ENCODE results near the gene RAB11FIP3. TPM values are rescaled to one million over a fixed set of nuclear protein-coding genes. Genes with fewer than 3 reads are reported as not detected.

The RAB11FIP3 gene
- total and polyA plus RNA-seq, 2 of the 13 experiments (the other 11 are each of a cell fraction or from before 2014, with no cell fraction given), result 34.3 to 57.6 TPM

- TF ChIP-seq, protein P1, sequence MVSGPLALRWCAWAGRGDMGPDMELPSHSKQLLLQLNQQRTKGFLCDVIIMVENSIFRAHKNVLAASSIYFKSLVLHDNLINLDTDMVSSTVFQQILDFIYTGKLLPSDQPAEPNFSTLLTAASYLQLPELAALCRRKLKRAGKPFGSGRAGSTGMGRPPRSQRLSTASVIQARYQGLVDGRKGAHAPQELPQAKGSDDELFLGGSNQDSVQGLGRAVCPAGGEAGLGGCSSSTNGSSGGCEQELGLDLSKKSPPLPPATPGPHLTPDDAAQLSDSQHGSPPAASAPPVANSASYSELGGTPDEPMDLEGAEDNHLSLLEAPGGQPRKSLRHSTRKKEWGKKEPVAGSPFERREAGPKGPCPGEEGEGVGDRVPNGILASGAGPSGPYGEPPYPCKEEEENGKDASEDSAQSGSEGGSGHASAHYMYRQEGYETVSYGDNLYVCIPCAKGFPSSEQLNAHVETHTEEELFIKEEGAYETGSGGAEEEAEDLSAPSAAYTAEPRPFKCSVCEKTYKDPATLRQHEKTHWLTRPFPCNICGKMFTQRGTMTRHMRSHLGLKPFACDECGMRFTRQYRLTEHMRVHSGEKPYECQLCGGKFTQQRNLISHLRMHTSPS (CRISPR knock-in tag; IDR thresholded peaks at IDR 0.05; ENCODE audit: low read depth), result no peak
- TF ChIP-seq KMT2A (CRISPR knock-in tag; IDR thresholded peaks at IDR 0.05) (peak; percentile 81), EP300 (IDR thresholded peaks at IDR 0.05; ENCODE audit: low read depth in 2 of 2, low read length in 2 of 2) (no peak), EP300 (CRISPR knock-in tag; IDR thresholded peaks at IDR 0.05; ENCODE audit: borderline replicate concordance) (no peak), NCOR1 (IDR thresholded peaks at IDR 0.05; ENCODE audit: borderline replicate concordance, low read length) (no peak), ZNF235 (CRISPR knock-in tag; IDR thresholded peaks at IDR 0.05; ENCODE audit: borderline replicate concordance) (no peak), ZNF780A (CRISPR knock-in tag; IDR thresholded peaks at IDR 0.05) (no peak), NR2F6 (IDR thresholded peaks at IDR 0.05) (no peak), NR2F6 (CRISPR knock-in tag; IDR thresholded peaks at IDR 0.05) (no peak), ZNF605 (CRISPR knock-in tag; IDR thresholded peaks at IDR 0.05) (no peak), PHF8 (CRISPR knock-in tag; IDR thresholded peaks at IDR 0.05) (peak; percentile 64), ZNF234 (CRISPR knock-in tag; conservative IDR thresholded peaks at IDR 0.05) (no peak), ZNF317 (CRISPR knock-in tag; IDR thresholded peaks at IDR 0.05) (0 out of 2 replicates have a peak, but pooled peaks have one; percentile 39), NFE2 (CRISPR knock-in tag; IDR thresholded peaks at IDR 0.05) (no peak), MAZ (IDR thresholded peaks at IDR 0.05; ENCODE audit: borderline replicate concordance, low read depth, low read length) (no peak), MAZ (CRISPR knock-in tag; IDR thresholded peaks at IDR 0.05; ENCODE audit: low read depth) (0 out of 2 replicates have a peak, but pooled peaks have one; percentile 31), CTCF (CRISPR knock-in tag; IDR thresholded peaks at IDR 0.05) (0 out of 2 replicates have a peak, but pooled peaks have one; percentile 9), ZNF296 (CRISPR knock-in tag; conservative IDR thresholded peaks at IDR 0.05) (no peak), ZNF136 (CRISPR knock-in tag; IDR thresholded peaks at IDR 0.05; ENCODE audit: low read depth) (no peak)
- TF ChIP-seq, protein P2, sequence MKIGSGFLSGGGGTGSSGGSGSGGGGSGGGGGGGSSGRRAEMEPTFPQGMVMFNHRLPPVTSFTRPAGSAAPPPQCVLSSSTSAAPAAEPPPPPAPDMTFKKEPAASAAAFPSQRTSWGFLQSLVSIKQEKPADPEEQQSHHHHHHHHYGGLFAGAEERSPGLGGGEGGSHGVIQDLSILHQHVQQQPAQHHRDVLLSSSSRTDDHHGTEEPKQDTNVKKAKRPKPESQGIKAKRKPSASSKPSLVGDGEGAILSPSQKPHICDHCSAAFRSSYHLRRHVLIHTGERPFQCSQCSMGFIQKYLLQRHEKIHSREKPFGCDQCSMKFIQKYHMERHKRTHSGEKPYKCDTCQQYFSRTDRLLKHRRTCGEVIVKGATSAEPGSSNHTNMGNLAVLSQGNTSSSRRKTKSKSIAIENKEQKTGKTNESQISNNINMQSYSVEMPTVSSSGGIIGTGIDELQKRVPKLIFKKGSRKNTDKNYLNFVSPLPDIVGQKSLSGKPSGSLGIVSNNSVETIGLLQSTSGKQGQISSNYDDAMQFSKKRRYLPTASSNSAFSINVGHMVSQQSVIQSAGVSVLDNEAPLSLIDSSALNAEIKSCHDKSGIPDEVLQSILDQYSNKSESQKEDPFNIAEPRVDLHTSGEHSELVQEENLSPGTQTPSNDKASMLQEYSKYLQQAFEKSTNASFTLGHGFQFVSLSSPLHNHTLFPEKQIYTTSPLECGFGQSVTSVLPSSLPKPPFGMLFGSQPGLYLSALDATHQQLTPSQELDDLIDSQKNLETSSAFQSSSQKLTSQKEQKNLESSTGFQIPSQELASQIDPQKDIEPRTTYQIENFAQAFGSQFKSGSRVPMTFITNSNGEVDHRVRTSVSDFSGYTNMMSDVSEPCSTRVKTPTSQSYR (CRISPR knock-in tag; IDR thresholded peaks at IDR 0.05; ENCODE audit: borderline replicate concordance), result no peak
- TF ChIP-seq, protein P3, sequence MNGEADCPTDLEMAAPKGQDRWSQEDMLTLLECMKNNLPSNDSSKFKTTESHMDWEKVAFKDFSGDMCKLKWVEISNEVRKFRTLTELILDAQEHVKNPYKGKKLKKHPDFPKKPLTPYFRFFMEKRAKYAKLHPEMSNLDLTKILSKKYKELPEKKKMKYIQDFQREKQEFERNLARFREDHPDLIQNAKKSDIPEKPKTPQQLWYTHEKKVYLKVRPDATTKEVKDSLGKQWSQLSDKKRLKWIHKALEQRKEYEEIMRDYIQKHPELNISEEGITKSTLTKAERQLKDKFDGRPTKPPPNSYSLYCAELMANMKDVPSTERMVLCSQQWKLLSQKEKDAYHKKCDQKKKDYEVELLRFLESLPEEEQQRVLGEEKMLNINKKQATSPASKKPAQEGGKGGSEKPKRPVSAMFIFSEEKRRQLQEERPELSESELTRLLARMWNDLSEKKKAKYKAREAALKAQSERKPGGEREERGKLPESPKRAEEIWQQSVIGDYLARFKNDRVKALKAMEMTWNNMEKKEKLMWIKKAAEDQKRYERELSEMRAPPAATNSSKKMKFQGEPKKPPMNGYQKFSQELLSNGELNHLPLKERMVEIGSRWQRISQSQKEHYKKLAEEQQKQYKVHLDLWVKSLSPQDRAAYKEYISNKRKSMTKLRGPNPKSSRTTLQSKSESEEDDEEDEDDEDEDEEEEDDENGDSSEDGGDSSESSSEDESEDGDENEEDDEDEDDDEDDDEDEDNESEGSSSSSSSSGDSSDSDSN (CRISPR knock-in tag; IDR thresholded peaks at IDR 0.05), result peak; percentile 91
Observed at GRCh38 chr16:426115-426905, 861 bp downstream of the RAB11FIP3 start (continued).
